Activated CD4-positive, CD25-positive, alpha-beta regulatory T cell treated with anti-CD3 and anti-CD28 coated beads, Interleukin-2, amount 50 U/mL, for 24 hours (primary cell): ENCODE results near the gene TBCK.
"Not testable (repeated sequence)": the region's sequence is repeated elsewhere in the genome, so short reads cannot be mapped to it uniquely, and the experiment has no call there.

Experiments used
- ATAC-seq, 2 donors: fragments of 150-1000 bp; cut with Tn5 transposase; one replicate each; pipeline ENCODE4 v1.10.0; 2021; ENCODE audit warnings: mild to moderate bottlenecking in 1 of 2, moderate library complexity in 1 of 2

TBCK gene

GRCh38 chr4:106111778-106112469 lies 204.1 kb downstream of the TBCK start:
- ATAC-seq, result not testable (repeated sequence)

DNA sequence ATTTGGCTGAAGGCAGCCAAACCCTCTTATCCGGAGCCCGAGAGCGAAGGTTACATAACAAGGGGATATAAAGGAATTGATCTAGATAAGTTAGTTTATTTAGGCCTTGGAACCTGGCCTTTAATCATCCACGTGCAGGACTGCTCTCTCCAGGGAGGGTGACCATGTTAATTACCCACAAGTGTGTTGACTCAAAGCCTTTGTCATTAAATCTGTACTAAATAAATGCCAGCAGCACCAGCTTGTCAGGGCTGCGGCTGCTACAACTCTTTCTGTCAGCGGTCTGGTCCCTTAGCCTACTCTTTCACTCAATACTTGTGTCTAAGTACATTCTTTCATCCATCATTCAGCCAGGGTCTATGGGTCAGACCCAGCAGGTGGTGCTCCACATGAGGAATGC lies 206.1 kb downstream of the TBCK start:
- no peak for ATAC-seq

GRCh38 chr4:106105697-106106096 lies 210.3 kb downstream of the TBCK start:
- no peak for ATAC-seq

DNA sequence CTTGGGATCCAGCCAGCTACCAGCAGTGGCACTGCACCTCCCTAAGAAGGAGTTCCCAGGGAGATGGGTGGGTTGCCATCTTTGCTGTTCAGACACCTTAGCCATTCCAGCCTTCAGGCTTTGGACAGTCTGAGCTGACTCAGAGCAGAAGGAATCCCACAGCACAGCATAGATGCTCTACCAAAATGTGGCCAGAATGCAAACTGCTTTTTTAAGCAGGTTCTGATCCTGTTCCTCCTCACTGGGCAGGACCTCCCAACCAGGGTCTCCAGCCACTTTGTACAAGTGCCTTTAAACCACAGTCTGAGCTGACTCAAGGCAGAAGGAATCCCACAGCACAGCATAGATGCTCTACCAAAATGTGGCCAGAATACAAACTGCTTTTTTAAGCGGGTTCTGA lies 211.7 kb downstream of the TBCK start:
- no peak for ATAC-seq

GRCh38 chr4:106096454-106096853 lies 219.6 kb downstream of the TBCK start:
- ATAC-seq, result no peak

DNA sequence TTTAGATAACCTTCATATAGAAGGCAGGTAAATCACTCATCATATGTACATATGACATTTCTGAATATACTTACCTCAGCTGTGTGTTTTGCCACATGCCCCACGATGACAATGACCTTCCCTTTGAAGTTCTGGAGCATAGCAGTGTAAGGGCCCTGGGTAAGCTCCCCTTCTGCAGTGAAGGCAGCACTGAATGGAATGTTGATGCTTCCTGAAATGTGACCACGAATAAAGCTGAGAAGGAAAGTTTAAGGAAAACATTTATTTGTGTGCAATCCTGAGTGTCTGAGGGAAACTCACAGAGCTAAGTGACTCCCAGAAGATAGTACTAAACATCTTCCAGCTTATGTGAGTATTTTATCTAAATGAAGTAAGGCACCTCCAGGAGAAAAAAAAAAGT lies 220.6 kb downstream of the TBCK start:
- ATAC-seq, result no peak

- ATAC-seq, result no peak
Observed at GRCh38 chr4:106092361-106093040, 223.5 kb downstream of the TBCK start.

DNA sequence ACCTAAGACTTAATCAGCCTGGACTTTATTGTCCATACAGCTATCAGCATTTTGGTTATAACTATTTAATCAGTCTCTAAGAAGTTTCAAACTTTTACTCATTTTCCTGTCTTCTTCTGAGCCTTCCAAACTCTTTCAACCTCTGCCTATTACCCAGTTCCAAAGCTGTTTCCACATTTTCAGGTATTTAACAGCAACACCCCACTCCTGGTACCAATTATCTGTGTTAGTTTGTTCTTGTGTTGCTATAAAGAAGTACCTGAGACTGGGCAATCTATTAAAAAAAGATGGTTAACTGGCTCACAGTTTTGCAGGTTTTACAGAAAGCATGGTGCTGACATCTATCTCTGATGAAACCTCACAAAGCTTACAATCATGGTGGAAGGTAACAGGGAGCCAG lies 225.2 kb downstream of the TBCK start:
- ATAC-seq, result no peak

DNA sequence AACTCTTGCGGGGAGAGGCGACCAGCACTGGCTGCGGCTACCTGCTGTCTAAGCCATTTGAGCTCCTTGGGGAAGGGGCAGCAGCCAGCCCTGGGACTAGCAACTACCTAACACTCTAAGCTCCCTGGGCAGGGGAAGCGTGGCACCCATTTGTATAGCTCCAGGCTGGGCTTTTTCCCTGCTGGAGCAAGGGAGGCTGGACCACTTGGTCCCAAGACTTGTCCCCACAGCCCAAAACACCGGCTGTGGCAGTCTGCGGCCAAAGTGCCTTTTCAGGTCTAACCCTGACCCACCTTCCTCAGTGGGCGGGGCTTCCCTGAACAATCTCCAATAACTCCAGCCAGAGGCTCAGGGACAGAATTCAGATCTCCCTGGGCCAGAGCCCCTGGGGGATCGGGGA lies 232.9 kb downstream of the TBCK start:
- ATAC-seq, result no peak

DNA sequence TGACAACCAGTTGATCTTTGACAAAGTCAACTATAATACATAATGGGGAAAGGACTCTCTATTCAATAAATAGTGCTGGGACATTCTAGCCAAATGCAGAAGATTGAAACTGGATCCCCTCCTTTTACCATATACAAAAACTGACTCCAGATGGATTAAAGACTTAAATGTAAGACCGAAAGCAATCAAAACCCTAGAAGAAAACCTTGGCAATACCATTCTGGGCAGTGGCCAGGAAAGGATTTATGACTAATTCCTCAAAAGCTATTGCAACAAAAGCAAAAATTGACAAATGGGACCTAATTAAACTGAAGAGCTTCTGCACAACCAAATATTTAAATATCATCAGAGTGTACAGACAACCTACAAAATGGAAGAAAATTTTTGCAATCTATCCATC lies 235.6 kb downstream of the TBCK start:
- ATAC-seq, result no peak

DNA sequence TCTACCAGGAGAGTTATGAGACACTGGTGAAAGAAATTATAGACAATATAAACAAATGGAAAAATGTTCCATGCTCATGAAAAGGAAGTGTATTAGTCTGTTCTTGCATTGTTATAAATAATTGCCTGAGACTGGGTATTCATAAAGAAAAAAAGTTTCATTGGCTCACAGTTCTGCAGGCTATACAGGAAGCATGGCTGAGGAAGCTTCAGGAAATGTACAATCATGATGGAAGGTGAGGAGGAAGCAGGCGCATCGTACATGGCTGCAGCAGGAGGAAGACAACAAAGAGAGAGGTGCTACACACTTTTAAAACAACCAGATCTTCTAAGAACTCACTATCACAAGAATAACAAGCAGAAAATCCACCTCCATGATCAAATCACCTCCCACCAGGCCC lies 236.4 kb downstream of the TBCK start:
- no peak for ATAC-seq

DNA sequence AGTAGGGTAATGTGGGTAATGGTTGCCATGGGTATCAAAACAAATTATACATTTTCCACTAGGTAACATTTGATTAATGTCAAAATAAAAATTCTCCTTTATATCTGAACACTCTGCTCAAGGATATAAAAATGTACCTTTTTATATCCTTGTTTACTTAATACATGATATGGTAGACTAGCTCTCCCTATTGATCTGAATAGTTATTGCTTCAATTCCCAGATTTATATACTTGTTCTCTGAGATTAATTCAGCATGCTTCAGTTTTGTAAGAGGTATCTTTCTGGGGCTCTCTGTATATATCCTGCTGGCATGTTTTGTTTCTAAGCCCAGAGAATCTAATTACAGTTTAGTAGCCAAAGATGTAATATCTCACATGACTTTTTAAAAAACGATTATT lies 251.0 kb downstream of the TBCK start:
- no peak for ATAC-seq

- ATAC-seq, result no peak
Observed at GRCh38 chr4:106063009-106063408, 253.0 kb downstream of the TBCK start.

GRCh38 chr4:106062452-106062875 lies 253.5 kb downstream of the TBCK start:
- no peak for ATAC-seq

- no peak for ATAC-seq
Observed at GRCh38 chr4:106058921-106059320, 257.1 kb downstream of the TBCK start.

DNA sequence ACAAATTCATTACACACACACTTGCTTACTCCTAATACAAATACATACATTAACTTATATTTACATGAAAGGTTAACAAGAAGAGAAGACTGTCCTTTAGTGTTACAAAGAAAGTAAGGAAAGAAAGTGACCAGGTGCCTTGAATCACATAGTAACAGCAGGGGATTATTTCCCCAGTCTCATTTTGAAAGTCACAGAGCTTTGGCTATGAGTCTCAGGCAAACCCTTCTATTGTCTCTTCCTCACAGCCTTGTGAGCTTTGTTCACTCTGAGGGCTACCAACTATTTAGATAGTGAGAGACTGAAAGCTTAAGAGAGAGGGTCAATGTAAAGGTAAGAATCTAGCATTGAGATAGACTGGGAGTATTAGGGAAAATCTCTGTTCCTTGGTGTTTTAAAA lies 259.1 kb downstream of the TBCK start:
- no peak for ATAC-seq

- ATAC-seq, result no peak
Observed at GRCh38 chr4:106051514-106051913, 264.5 kb downstream of the TBCK start.

GRCh38 chr4:106049490-106049889 lies 266.5 kb downstream of the TBCK start:
- no peak for ATAC-seq

- no peak for ATAC-seq
Observed at GRCh38 chr4:106048250-106048971, 267.6 kb downstream of the TBCK start.

- no peak for ATAC-seq
Observed at GRCh38 chr4:106046083-106046482, 269.9 kb downstream of the TBCK start.

DNA sequence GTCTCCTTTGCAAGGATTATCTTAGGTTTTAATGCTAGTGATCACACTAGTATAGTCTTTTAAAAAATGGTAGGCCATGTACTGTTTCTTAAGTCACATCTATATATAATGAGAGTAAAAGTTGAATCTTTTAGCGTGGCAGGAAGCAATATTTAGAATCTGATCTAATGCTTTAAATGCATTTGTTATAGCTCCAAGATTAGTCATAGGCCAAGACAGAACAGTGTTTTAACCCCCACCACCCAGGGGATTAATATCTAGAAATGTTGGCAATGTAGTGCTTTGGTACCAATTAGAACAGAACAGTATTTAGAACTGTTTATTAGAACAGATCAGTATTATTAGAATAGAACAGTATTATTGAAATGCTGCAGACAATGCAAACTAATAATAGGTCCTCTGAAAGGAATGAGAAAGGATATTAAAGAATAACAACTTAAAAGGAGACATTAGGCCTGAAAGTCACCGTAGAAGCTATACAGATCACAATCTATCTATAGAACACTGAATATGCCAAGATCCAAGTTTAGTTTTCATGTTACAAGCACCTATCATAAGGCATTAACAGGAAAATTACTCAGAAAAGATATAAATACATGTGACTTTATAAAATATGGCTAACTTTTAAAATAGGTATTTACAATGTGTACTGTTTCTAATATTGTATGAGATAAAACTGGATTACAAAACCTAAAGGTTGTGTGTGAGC lies 274.6 kb downstream of the TBCK start:
- ATAC-seq, result no peak

GRCh38 chr4:106039796-106040195 lies 276.2 kb downstream of the TBCK start:
- no peak for ATAC-seq

DNA sequence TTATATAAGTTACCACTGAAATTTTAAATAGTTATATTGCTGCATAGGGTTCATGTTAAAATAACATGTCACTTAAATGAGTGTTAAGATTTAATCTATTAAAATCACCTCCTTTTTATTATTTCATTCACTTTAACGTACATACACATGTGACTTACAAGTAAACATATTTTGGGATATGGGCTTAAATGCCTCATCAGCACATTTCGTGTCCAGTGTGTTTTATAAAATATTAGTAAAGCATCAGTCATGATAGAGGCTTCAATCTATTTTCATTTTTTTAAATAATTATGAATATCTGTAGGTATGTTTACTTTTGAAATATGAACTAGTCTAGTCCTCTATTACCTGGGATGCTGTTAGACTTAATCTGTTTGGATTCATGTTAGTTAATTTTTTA lies 277.1 kb downstream of the TBCK start:
- ATAC-seq, result no peak
